GM19324 (cell line): ENCODE results near the gene EXOC1L.

Source experiments
- ATAC-seq: cut with Tn5 transposase; IDR thresholded peaks from one replicate; pipeline ENCODE4 v1.9.1; 2021; ENCODE audit warnings: mild to moderate bottlenecking, moderate library complexity; ENCODE audit not compliant: unreplicated experiment, low FRiP score

The EXOC1L gene

DNA sequence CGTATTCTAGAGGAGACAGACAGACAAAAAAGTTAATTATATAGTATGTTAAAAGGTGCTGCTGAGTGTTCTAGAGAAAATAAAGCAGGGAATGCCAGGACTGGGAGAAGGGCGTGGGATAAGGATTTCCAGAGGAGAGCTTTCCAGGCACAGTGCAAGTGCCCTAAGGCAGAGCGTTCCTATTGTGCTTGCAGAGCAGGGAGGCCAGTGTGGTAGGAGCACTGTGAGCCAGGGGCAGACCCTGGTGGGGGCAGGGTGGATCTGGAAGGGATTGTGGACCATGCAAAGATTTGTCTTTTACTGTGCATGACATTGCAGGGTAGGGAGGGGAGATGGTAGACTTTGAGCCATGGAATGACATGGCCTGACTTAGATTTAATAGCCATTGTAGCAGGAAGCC is 59.6 kb downstream of the EXOC1L start:
- no peak for ATAC-seq

DNA sequence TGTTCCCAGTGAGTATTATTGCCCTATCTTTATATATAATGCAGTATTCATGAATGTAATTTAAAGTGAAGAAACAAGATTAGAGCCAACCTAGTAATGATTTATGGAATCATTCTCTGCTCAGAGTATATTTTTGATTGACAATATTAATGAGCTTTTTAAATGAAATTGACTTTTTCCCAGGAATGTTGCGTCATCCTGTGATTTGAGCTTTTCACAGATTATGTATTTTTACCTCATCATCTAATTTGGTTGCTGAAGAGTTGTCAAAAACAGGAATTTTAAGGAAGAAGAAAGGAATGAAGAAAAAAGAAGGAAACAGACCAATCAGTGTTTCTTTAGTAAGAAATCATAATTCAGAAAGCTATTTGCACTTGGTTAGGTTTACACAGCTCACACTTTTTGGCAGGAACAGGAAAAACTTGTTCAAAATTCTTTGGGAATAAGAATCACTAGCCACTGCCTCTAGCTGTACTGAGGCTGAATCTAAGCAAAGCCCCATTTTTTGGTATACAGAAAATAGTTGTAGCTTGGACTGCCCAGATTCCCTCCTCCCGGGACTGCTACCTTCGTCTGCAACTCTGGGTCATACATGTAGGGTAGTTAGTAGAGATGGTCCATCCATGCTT is 61.2 kb downstream of the EXOC1L start:
- ATAC-seq: no peak

DNA sequence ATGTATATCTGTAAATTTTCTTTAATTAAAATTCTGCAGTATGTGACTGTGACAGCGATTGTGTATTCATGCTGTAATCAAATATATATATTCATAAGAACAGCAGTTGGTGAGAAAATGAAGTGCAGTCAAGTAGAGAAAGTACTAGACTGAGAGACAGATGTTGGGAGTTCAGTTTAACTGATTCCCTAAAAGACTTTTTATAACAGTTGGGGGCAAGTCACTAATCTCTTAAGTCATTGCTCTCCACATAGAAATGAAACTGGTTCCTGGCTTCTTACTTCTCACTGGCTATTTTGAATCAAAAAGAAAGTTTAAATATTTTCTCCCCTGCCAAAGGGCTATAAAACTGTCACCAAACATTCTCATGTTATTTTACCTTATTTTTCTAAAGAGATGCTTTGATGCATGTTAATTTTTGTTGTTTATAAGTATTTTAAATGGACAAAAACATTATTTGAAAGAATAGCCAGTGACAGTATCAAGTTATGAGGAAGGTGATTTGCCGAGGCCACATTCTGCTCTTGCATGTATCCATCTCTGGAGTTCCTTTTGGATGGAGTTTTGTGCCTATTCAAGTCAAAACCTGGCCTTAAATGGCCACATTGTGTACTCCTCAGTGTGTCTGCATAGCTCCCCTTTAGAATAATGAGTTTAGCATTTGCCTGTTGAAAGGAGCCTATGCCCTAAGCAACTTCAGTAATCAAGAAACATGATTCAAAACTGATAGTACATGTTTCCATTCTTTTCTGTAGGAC is 64.7 kb downstream of the EXOC1L start:
- ATAC-seq: no peak

- no peak for ATAC-seq
Measured at GRCh38 chr4:55884851-55885219, 65.2 kb downstream of the EXOC1L start.
